HG03558 (cell line): ENCODE results near the gene AFF3.

Experiments
- ATAC-seq: cut with Tn5 transposase; IDR thresholded peaks from one replicate; pipeline ENCODE4 v1.9.1; 2021; ENCODE audit warnings: moderate number of reproducible peaks; ENCODE audit not compliant: unreplicated experiment; ENCODE audit errors: extremely low read depth

Gene AFF3

GRCh38 chr2:100016756-100017155, 125.6 kb downstream of the AFF3 start:
- no peak for ATAC-seq

- no peak for ATAC-seq
Measured at GRCh38 chr2:100015849-100016248, 126.5 kb downstream of the AFF3 start.

GRCh38 chr2:100013892-100014677, 128.3 kb downstream of the AFF3 start:
- ATAC-seq: no peak

GRCh38 chr2:100012561-100012960, 129.8 kb downstream of the AFF3 start:
- no peak for ATAC-seq

- no peak for ATAC-seq
Measured at GRCh38 chr2:100011272-100011731, 131.1 kb downstream of the AFF3 start.

GRCh38 chr2:100010606-100011005, 131.8 kb downstream of the AFF3 start:
- no peak for ATAC-seq

GRCh38 chr2:100009743-100010142, 132.6 kb downstream of the AFF3 start:
- ATAC-seq: no peak

- ATAC-seq: no peak
Measured at GRCh38 chr2:100008956-100009355, 133.4 kb downstream of the AFF3 start.

GRCh38 chr2:100006516-100006915, 135.9 kb downstream of the AFF3 start:
- ATAC-seq: no peak

GRCh38 chr2:100004959-100005387, 137.4 kb downstream of the AFF3 start:
- no peak for ATAC-seq

- ATAC-seq: no peak
Measured at GRCh38 chr2:100004348-100004884, 138.0 kb downstream of the AFF3 start.

GRCh38 chr2:100002059-100002458, 140.3 kb downstream of the AFF3 start:
- no peak for ATAC-seq

GRCh38 chr2:100000915-100001707, 141.3 kb downstream of the AFF3 start:
- no peak for ATAC-seq

GRCh38 chr2:99998651-99999320, 143.6 kb downstream of the AFF3 start:
- no peak for ATAC-seq

GRCh38 chr2:99989905-99990304, 152.5 kb downstream of the AFF3 start:
- ATAC-seq: no peak

- no peak for ATAC-seq
Measured at GRCh38 chr2:99988599-99988998, 153.8 kb downstream of the AFF3 start.

- no peak for ATAC-seq
Measured at GRCh38 chr2:99987160-99987559, 155.2 kb downstream of the AFF3 start.

GRCh38 chr2:99984799-99985515, 157.4 kb downstream of the AFF3 start:
- no peak for ATAC-seq

- ATAC-seq: no peak
Measured at GRCh38 chr2:99982744-99983143, 159.6 kb downstream of the AFF3 start.

GRCh38 chr2:99981840-99982239, 160.6 kb downstream of the AFF3 start:
- ATAC-seq: no peak
